OCI-LY3 (cell line): ENCODE measurements around the gene RNF2.

Experiments
- H2AFZ ChIP-seq: fragments of 200-600, 300-600 bp; shearing (Covaris generic); 2 replicates; pipeline ENCODE4 v1.6.0; 2014; ENCODE audit warnings: antibody characterized with exemption, low read depth, low read length
- H3K27ac ChIP-seq: fragments of 200-600, 300-600 bp; sonication (generic); 2 replicates; pipeline ENCODE4 v1.5.1; 2014; ENCODE audit warnings: mild to moderate bottlenecking, low read length, moderate library complexity, mixed read lengths
- H3K27me3 ChIP-seq: fragments of 200-600, 300-600 bp; sonication (generic); 2 replicates; pipeline ENCODE4 v1.6.1; 2014; ENCODE audit warnings: low read depth, low read length, mixed read lengths
- H3K36me3 ChIP-seq: fragments of 200-600, 300-600 bp; sonication (generic); replicated peaks from 2 replicates; pipeline ENCODE3; 2014; ENCODE audit warnings: low read depth, low read length, mixed read lengths
- H3K4me1 ChIP-seq: fragments of 300-600, 200-600 bp; sonication (generic); 2 replicates; pipeline ENCODE4 v1.6.1; 2014; ENCODE audit warnings: low read length, mixed read lengths
- H3K4me2 ChIP-seq: fragments of 200-600, 300-600 bp; sonication (generic); 2 replicates; pipeline ENCODE4 v1.6.1; 2014; ENCODE audit warnings: low read length, mixed read lengths
- H3K4me3 ChIP-seq: fragments of 300-600, 200-600 bp; sonication (generic); 2 replicates; pipeline ENCODE4 v1.5.1; 2014; ENCODE audit warnings: antibody characterized with exemption, mild to moderate bottlenecking, low read length, moderate library complexity
- H3K79me2 ChIP-seq: fragments of 300-600, 200-600 bp; shearing (Covaris generic); 2 replicates; pipeline ENCODE4 v1.6.1; 2014; ENCODE audit warnings: mild to moderate bottlenecking, low read length, mixed read lengths
- H3K9ac ChIP-seq: fragments of 300-600, 200-600 bp; shearing (Covaris generic); 2 replicates; pipeline ENCODE4 v1.6.0; 2014; ENCODE audit warnings: mild to moderate bottlenecking, low read length, moderate library complexity
- H3K9me3 ChIP-seq: fragments of 200-600, 300-600 bp; shearing (Covaris generic); 2 replicates; pipeline ENCODE4 v1.6.1; 2014; ENCODE audit warnings: low read length, mixed read lengths; ENCODE audit not compliant: insufficient read depth
- H4K20me1 ChIP-seq: fragments of 200-600, 300-600 bp; sonication (generic); 2 replicates; pipeline ENCODE4 v1.6.1; 2016; ENCODE audit warnings: low read length, mixed read lengths; ENCODE audit not compliant: insufficient read depth
- EZH2phosphoT487 ChIP-seq: fragments of 200-600 bp; shearing (Covaris generic); IDR thresholded peaks from 2 replicates; pipeline ENCODE4 v1.6.1; 2018; ENCODE audit warnings: antibody characterized with exemption, mixed run types, low read depth
- TF ChIP-seq, protein P1 (sequence below): fragments of 200-600, 300-600 bp; sonication (generic); IDR thresholded peaks from 2 replicates; pipeline ENCODE4 v1.5.1; 2014; ENCODE audit warnings: antibody characterized with exemption, low read length, low read depth

RNF2 gene

DNA sequence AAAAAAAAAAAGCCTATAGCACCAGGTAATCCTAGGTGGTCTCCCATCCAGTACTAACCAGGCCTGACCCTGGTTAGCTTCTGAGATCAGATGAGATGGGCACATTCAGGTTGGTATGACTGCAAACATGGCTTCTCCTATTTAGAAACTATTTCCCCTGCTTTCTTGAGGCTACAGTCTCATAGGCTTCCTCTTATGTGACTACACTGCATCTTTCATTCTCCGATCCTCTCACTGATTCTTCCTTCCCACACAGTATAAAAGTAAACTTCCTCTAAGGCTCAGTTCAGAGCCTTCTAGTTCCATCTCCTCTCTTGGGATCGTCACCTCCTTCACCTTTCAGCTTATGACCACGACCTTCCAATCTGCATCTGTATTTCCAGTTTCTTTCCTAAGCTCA is 30.4 kb upstream of the RNF2 start:
- no peaks in the 10 kb centered on the region for H3K9me3 ChIP-seq
- peaks cover 16% of the 10 kb centered on the region for H3K4me1 ChIP-seq
- H3K4me3 ChIP-seq: no peak overlapping the region
- peak overlapping the region; percentile 42; the same call in 1 of the 2 replicates for H2AFZ ChIP-seq
- H3K27ac ChIP-seq: no peak overlapping the region
- H3K27me3 ChIP-seq: no peaks in the 10 kb centered on the region
- no peak overlapping the region for H3K9ac ChIP-seq
- H3K36me3 ChIP-seq: no peaks in the 10 kb centered on the region
- no peaks in the 10 kb centered on the region for H4K20me1 ChIP-seq
- no peak for TF ChIP-seq EZH2phosphoT487
- TF ChIP-seq, protein P1, sequence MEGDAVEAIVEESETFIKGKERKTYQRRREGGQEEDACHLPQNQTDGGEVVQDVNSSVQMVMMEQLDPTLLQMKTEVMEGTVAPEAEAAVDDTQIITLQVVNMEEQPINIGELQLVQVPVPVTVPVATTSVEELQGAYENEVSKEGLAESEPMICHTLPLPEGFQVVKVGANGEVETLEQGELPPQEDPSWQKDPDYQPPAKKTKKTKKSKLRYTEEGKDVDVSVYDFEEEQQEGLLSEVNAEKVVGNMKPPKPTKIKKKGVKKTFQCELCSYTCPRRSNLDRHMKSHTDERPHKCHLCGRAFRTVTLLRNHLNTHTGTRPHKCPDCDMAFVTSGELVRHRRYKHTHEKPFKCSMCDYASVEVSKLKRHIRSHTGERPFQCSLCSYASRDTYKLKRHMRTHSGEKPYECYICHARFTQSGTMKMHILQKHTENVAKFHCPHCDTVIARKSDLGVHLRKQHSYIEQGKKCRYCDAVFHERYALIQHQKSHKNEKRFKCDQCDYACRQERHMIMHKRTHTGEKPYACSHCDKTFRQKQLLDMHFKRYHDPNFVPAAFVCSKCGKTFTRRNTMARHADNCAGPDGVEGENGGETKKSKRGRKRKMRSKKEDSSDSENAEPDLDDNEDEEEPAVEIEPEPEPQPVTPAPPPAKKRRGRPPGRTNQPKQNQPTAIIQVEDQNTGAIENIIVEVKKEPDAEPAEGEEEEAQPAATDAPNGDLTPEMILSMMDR: no peak
- no peak overlapping the region for H3K4me2 ChIP-seq
- no peaks in the 10 kb centered on the region for H3K79me2 ChIP-seq

DNA sequence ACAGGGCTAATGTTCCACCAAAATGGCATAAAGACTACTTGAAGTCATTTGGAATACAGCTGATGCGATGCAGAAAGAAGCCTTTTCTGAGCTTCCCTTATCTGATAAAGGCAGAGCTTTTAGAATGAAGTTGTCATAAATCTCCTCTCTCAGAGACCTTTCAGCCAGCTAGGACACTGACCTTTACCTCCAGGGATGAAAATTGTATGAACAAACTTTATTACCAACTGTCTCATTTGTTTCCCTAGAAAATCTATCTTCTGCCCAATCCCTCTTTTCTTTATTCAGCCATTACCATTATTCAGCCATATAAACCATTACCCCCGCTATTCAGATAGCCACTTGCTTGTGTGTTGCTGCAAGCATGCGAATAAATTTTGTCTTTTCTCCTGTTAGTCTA is 29.7 kb upstream of the RNF2 start:
- Histone ChIP-seq H3K4me3 (no peak overlapping the region), H4K20me1 (no peaks in the 10 kb centered on the region), H3K27ac (no peak overlapping the region), H3K4me2 (no peak overlapping the region), H3K9me3 (no peaks in the 10 kb centered on the region), H3K4me1 (peaks cover 16% of the 10 kb centered on the region), H3K79me2 (no peaks in the 10 kb centered on the region), H2AFZ (no peak overlapping the region), H3K36me3 (no peaks in the 10 kb centered on the region), H3K27me3 (no peaks in the 10 kb centered on the region), H3K9ac (no peak overlapping the region)
- TF ChIP-seq, protein P1: no peak
- TF ChIP-seq EZH2phosphoT487: no peak

DNA sequence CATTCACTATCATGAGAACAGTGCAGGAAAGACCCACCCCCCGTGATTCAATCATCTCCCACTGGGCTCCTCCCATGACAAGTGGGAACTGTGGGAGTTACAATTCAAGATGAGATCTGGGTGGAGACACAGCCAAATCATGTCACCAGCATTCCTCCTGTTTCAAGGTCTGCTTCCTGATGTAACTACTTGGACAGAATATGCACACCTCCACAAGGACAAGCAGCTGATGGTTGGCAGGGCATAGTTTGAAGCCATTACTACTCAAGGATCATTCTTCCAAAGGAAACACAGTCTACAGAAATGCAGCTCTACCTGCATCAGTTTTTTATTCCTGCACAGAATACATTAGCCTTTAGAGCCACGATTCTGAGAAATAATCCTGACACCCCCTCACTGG is 28.5 kb upstream of the RNF2 start:
- H3K36me3 ChIP-seq: no peaks in the 10 kb centered on the region
- H4K20me1 ChIP-seq: no peaks in the 10 kb centered on the region
- H3K4me2 ChIP-seq: no peak overlapping the region
- H2AFZ ChIP-seq: no peak overlapping the region
- H3K27ac ChIP-seq: no peak overlapping the region
- no peak overlapping the region for H3K4me3 ChIP-seq
- no peaks in the 10 kb centered on the region for H3K27me3 ChIP-seq
- H3K9ac ChIP-seq: no peak overlapping the region
- no peaks in the 10 kb centered on the region for H3K79me2 ChIP-seq
- H3K4me1 ChIP-seq: peaks cover 16% of the 10 kb centered on the region
- TF ChIP-seq EZH2phosphoT487: no peak
- TF ChIP-seq, protein P1: no peak
- no peaks in the 10 kb centered on the region for H3K9me3 ChIP-seq

DNA sequence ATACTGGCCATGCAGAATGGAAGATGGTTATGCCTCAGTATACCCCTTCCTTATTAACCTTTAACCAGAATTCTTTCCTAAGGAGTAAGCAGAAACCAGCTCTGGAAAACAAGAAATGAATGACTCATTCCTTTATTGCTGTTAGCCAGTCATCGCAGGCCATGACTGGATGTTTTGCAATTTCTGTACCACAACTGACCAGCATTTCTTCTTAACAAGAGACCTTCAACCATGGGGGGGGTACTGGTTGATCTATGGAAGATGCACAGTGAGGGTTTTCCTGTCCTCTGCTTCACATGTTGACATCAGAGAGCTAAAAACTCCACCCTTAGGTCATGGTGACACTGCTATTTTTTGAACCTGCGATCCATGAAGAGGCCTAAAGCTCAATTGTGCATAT is 28.0 kb upstream of the RNF2 start:
- H3K36me3 ChIP-seq: no peaks in the 10 kb centered on the region
- H3K79me2 ChIP-seq: no peaks in the 10 kb centered on the region
- no peaks in the 10 kb centered on the region for H4K20me1 ChIP-seq
- H3K4me1 ChIP-seq: peaks cover 16% of the 10 kb centered on the region
- TF ChIP-seq, protein P1: no peak
- TF ChIP-seq EZH2phosphoT487: no peak
- no peak overlapping the region for H2AFZ ChIP-seq
- H3K4me2 ChIP-seq: peak overlapping the region; percentile 22
- H3K9ac ChIP-seq: no peak overlapping the region
- H3K4me3 ChIP-seq: no peak overlapping the region
- H3K27me3 ChIP-seq: no peaks in the 10 kb centered on the region
- H3K27ac ChIP-seq: peak overlapping the region; percentile 52; the same call in 1 of the 2 replicates
- no peaks in the 10 kb centered on the region for H3K9me3 ChIP-seq
